B cell (primary cell): ENCODE results near the gene HOXB6. TPM values are rescaled to one million over a fixed set of nuclear protein-coding genes. Genes with fewer than 3 reads are reported as not detected.
A peak's percentile ranks its signal among the peaks of the same experiment; 100 is the strongest.

ENCODE experiments used
- ATAC-seq: fragments of 200-7000 bp; cut with Tn5 transposase; one replicate; pipeline ENCODE4 v1.10.0; 2021; ENCODE audit warnings: low read depth, mild to moderate bottlenecking, moderate number of reproducible peaks, moderate library complexity
- CTCF ChIA-PET: fragments of 350-600 bp; sonication (Branson Sonifier 250); formaldehyde crosslinking; loops from one replicate; lab custom pipeline; 2021; ENCODE audit warnings: antibody characterized with exemption, inconsistent platforms; lab: Charles Lee
- POLR2A ChIA-PET: fragments of 350-600 bp; sonication (Branson Sonifier 250); formaldehyde crosslinking; loops from one replicate; lab custom pipeline; 2021; ENCODE audit warnings: antibody characterized with exemption; lab: Charles Lee
- DNase-seq: peaks from one replicate; pipeline ENCODE4 v3.0.0; 2013
- H2AFZ ChIP-seq: 2 replicates; pipeline ENCODE4 v1.6.1; 2012; ENCODE audit warnings: mild to moderate bottlenecking, low read depth, low read length; ENCODE audit not compliant: insufficient read depth, poor library complexity, severe bottlenecking
- H3K27ac ChIP-seq, 2 donors: 1 replicate in 1 of 2; 2 replicates in 1 of 2; pipeline ENCODE4 v1.5.1; 2012 to 2013; ENCODE audit warnings: low read length in 2 of 2, mild to moderate bottlenecking in 2 of 2, moderate library complexity in 1 of 2
- H3K27me3 ChIP-seq, 4 experiments: fragments of 200-600 bp in 1 of 4; sonication (generic) in 1 of 4; replicated peaks in 1 of 4; 1 replicate in 2 of 4; 2 replicates in 2 of 4; pipeline versions ENCODE4 v1.6.1 to v1.7.0; 2013 to 2016; ENCODE audit warnings: low read length in 3 of 4, mild to moderate bottlenecking in 2 of 4, mixed read lengths in 1 of 4, moderate library complexity in 1 of 4; ENCODE audit not compliant: insufficient read depth in 4 of 4, control insufficient read depth in 3 of 4; ENCODE audit errors: control extremely low read depth in 1 of 4
- H3K36me3 ChIP-seq, 2 experiments: replicated peaks in 1 of 2; 1 replicate in 1 of 2; 2 replicates in 1 of 2; pipeline versions ENCODE4 v1.6.1 to v1.7.1; 2013; ENCODE audit warnings: low read length in 1 of 2; ENCODE audit not compliant: insufficient read depth in 2 of 2, control insufficient read depth in 1 of 2; ENCODE audit errors: control extremely low read depth in 1 of 2, extremely low read depth in 1 of 2
- H3K4me1 ChIP-seq, 2 donors: fragments of 200-600 bp in 1 of 2; sonication (generic) in 1 of 2; 1 replicate in 1 of 2; 2 replicates in 1 of 2; pipeline versions ENCODE4 v1.5.1 to v1.6.1; 2013 to 2017; ENCODE audit warnings: low read length in 2 of 2; ENCODE audit not compliant: control insufficient read depth in 2 of 2, insufficient read depth in 2 of 2
- H3K4me2 ChIP-seq: replicated peaks from 2 replicates; pipeline ENCODE3; 2012; ENCODE audit warnings: mild to moderate bottlenecking, low read depth, low read length; ENCODE audit not compliant: poor library complexity, severe bottlenecking
- H3K4me3 ChIP-seq, 5 experiments: fragments of 200-600 bp in 1 of 5; sonication (generic) in 1 of 5; 1 replicate in 3 of 5; 2 replicates in 2 of 5; pipeline versions ENCODE4 v1.5.1 to v1.7.0; 2011 to 2016; ENCODE audit warnings: low read length in 4 of 5, mild to moderate bottlenecking in 4 of 5, low read depth in 2 of 5, control low read depth in 1 of 5, moderate library complexity in 1 of 5; ENCODE audit not compliant: insufficient read depth in 1 of 5; ENCODE audit errors: control extremely low read depth in 1 of 5, extremely low read depth in 1 of 5
- H3K79me2 ChIP-seq: fragments of 200-600 bp; sonication (generic); one replicate; pipeline ENCODE4 v1.6.0; 2016; ENCODE audit warnings: low read length; ENCODE audit not compliant: control insufficient read depth, insufficient read depth
- H3K9ac ChIP-seq: fragments of 200-600 bp; sonication (generic); 2 replicates; pipeline ENCODE4 v1.6.1; 2017; ENCODE audit warnings: mild to moderate bottlenecking, low read length, moderate library complexity
- H3K9me3 ChIP-seq, 3 donors: one replicate each; pipeline versions ENCODE4 v1.6.1 to v1.7.1; 2013; ENCODE audit warnings: low read length in 2 of 3; ENCODE audit not compliant: control insufficient read depth in 2 of 3, insufficient read depth in 1 of 3; ENCODE audit errors: control extremely low read depth in 1 of 3
- H4K20me1 ChIP-seq: 2 replicates; pipeline ENCODE4 v1.6.0; 2012; ENCODE audit warnings: mild to moderate bottlenecking, low read length; ENCODE audit not compliant: insufficient read depth, control insufficient read depth, poor library complexity, severe bottlenecking
- H3K27ac Mint-ChIP-seq: one replicate; pipeline ENCODE4 v1.8.0; 2021; ENCODE audit warnings: mixed read lengths
- H3K27me3 Mint-ChIP-seq: one replicate; pipeline ENCODE4 v1.8.0; 2021; ENCODE audit warnings: mixed read lengths
- H3K4me1 Mint-ChIP-seq: one replicate; pipeline ENCODE4 v1.8.0; 2021; ENCODE audit warnings: mixed read lengths
- H3K4me3 Mint-ChIP-seq: one replicate; pipeline ENCODE4 v1.8.0; 2021; ENCODE audit warnings: mixed read lengths
- H3K9me3 Mint-ChIP-seq: one replicate; pipeline ENCODE4 v1.8.0; 2022; ENCODE audit warnings: mixed read lengths; ENCODE audit not compliant: insufficient read depth
- CTCF ChIP-seq: fragments of 200-600 bp; IDR thresholded peaks from one replicate; pipeline ENCODE4 v1.8.0; 2022; ENCODE audit warnings: antibody characterized with exemption, mild to moderate bottlenecking
- EZH2 ChIP-seq: IDR thresholded peaks from 2 replicates; pipeline ENCODE4 v1.6.1; 2012; ENCODE audit warnings: borderline replicate concordance, low read depth, mild to moderate bottlenecking, moderate library complexity, low read length; ENCODE audit not compliant: insufficient read depth, poor library complexity, severe bottlenecking
- WGBS: methylation state at CpG from one replicate; pipeline ENCODE4 v1.1.5; 2013; ENCODE audit warnings: missing lambda C conversion rate; ENCODE audit not compliant: insufficient coverage; 5-methylcytosine and 5-hydroxymethylcytosine counted together
- intact Hi-C: fragments of 100-400 bp; cut with micrococcal nuclease; formaldehyde crosslinking; loops from one replicate; pipeline ENCODE4 v1.10.0; 2022
- polyA plus RNA-seq: library from polyadenylated mRNA; depleted of rRNA; stranded (reverse); fragments of >200 nt; gene quantifications from 2 replicates; pipeline ENCODE4 v1.2.3, GENCODE V29; 2012
- total RNA-seq, 2 donors: library from RNA; stranded (reverse); fragments of 120-200 nt in 1 of 2; gene quantifications; 1 replicate in 1 of 2; 2 replicates in 1 of 2; pipeline versions ENCODE4 v1.2.3 to v1.2.4, GENCODE V29; 2013 to 2022

HOXB6 gene
- total and polyA plus RNA-seq, 2 donors (not counting 1 experiment from before 2014, with no cell fraction given), result 0.10 TPM; not detected in 1

- H3K4me3 ChIP-seq, result peak overlapping the region in 1 of 5 experiments; percentile 77
These were observed 25.4 kb downstream of the HOXB6 start for GRCh38 chr17:48579471-48579759.

More at GRCh38 chr17:48579471-48579759, 25.4 kb downstream of the HOXB6 start:
- Histone ChIP-seq H3K4me1 (peaks cover 50 to 59% of the 10 kb centered on the region in 2 donors), H3K27me3 (peaks cover 0 to 77% (median 60%) of the 10 kb centered on the region in 4 experiments), H3K36me3 (no peaks in the 10 kb centered on the region), H3K9me3 (peaks cover 0 to 30% (median 0%) of the 10 kb centered on the region in 3 donors), H3K9ac (peak overlapping the region; percentile 73), H4K20me1 (no peaks in the 10 kb centered on the region), H3K4me2 (peak overlapping the region; percentile 96), H3K27ac (no peak overlapping the region), H2AFZ (no peak overlapping the region), H3K79me2 (no peaks in the 10 kb centered on the region)
- no peak for DNase-seq
- intact Hi-C loops, result loop anchor here (2.0 to 5.0 kb wide), 3 partner anchors 13 to 39 kb away; partner anchors contain the start of genes HOXB5 and HOXB7
- peaks cover 51% of the 10 kb centered on the region for H3K4me1 Mint-ChIP-seq
- CTCF ChIA-PET, result interaction anchor here (0.7 to 0.9 kb wide), 2 partner anchors 14 to 37 kb away, joined by 3 to 5 read pairs; partner anchors contain the start of gene HOXB5
- POLR2A ChIA-PET, result no interaction called here
- H3K9me3 Mint-ChIP-seq, result no peaks in the 10 kb centered on the region
- peak overlapping the region; percentile 88 for H3K4me3 Mint-ChIP-seq
- ATAC-seq, result no peak
- TF ChIP-seq CTCF, result no peak
- peak; percentile 27 for TF ChIP-seq EZH2
- H3K27ac Mint-ChIP-seq, result peak overlapping the region; percentile 79
- WGBS, result no CpG with 5 or more reads among the region's 7 CpGs
- peaks cover 56% of the 10 kb centered on the region for H3K27me3 Mint-ChIP-seq
